Neuron (in vitro differentiated cells): ENCODE results near the gene TUBA3D.
"Not testable (repeated sequence)": the region's sequence is repeated elsewhere in the genome, so short reads cannot be mapped to it uniquely, and the experiment has no call there.

ENCODE experiments used
- H2AFZ ChIP-seq: one replicate; pipeline ENCODE4 v1.6.1; 2013; ENCODE audit warnings: low read depth, mild to moderate bottlenecking, inconsistent platforms, low read length, moderate library complexity
- H3K27me3 ChIP-seq: one replicate; pipeline ENCODE4 v1.6.1; 2013; ENCODE audit warnings: low read length; ENCODE audit not compliant: insufficient read depth
- H3K36me3 ChIP-seq: one replicate; pipeline ENCODE4 v1.6.1; 2013; ENCODE audit warnings: low read length; ENCODE audit not compliant: insufficient read depth
- H3K4me1 ChIP-seq: one replicate; pipeline ENCODE4 v1.6.1; 2013; ENCODE audit warnings: low read length; ENCODE audit not compliant: insufficient read depth
- H3K4me3 ChIP-seq: 2 replicates; pipeline ENCODE4 v1.5.1; 2013; ENCODE audit warnings: mild to moderate bottlenecking, low read length, moderate library complexity
- H3K9me3 ChIP-seq: one replicate; pipeline ENCODE4 v1.6.1; 2013; ENCODE audit warnings: low read length

Gene TUBA3D

GRCh38 chr2:131475831-131476230, at the start of gene TUBA3D:
Gene TUBA3D, plus strand, starts transcription at chr2:131476119. Its CDS starts 81 bp downstream, at chr2:131476200.
- Histone ChIP-seq H2AFZ (no peak within 1 kb of the TSS), H3K27me3 (no peaks in the 10 kb centered on the region), H3K9me3 (peaks cover 2% of the 10 kb centered on the region), H3K36me3 (no peaks in the 10 kb centered on the region), H3K4me3 (no peak within 1 kb of the TSS), H3K4me1 (no peaks in the 10 kb centered on the region)

GRCh38 chr2:131426727-131427126, 49.2 kb upstream of the TUBA3D start:
- Histone ChIP-seq H3K36me3 (no peaks in the 10 kb centered on the region), H3K4me1 (no peaks in the 10 kb centered on the region), H3K4me3 (no peak overlapping the region), H3K27me3 (peaks cover 64% of the 10 kb centered on the region), H2AFZ (no peak overlapping the region), H3K9me3 (peaks cover 9% of the 10 kb centered on the region)

- Histone ChIP-seq H3K4me3 (no peak overlapping the region), H3K9me3 (no peaks in the 10 kb centered on the region), H3K4me1 (no peaks in the 10 kb centered on the region), H3K27me3 (peaks cover 38% of the 10 kb centered on the region), H3K36me3 (no peaks in the 10 kb centered on the region), H2AFZ (no peak overlapping the region)
Observed at GRCh38 chr2:131431336-131431735, 44.6 kb upstream of the TUBA3D start.

GRCh38 chr2:131440742-131441468, 35.0 kb upstream of the TUBA3D start:
- H3K4me1 ChIP-seq, H3K27me3 ChIP-seq, H2AFZ ChIP-seq, H3K36me3 ChIP-seq, H3K9me3 ChIP-seq, H3K4me3 ChIP-seq: not testable (repeated sequence)

GRCh38 chr2:131444736-131445514, 31.0 kb upstream of the TUBA3D start:
- H3K4me1 ChIP-seq, H2AFZ ChIP-seq, H3K9me3 ChIP-seq, H3K36me3 ChIP-seq, H3K4me3 ChIP-seq, H3K27me3 ChIP-seq: not testable (repeated sequence)

GRCh38 chr2:131445515-131445797, 30.5 kb upstream of the TUBA3D start:
- H3K4me1 ChIP-seq, H3K36me3 ChIP-seq, H2AFZ ChIP-seq, H3K9me3 ChIP-seq, H3K4me3 ChIP-seq, H3K27me3 ChIP-seq: not testable (repeated sequence)

GRCh38 chr2:131445896-131446295, 30.0 kb upstream of the TUBA3D start:
- H3K4me1 ChIP-seq, result no peaks in the 10 kb centered on the region

GRCh38 chr2:131447981-131448380, 27.9 kb upstream of the TUBA3D start:
- H3K9me3 ChIP-seq, H3K4me1 ChIP-seq, H3K4me3 ChIP-seq, H2AFZ ChIP-seq, H3K27me3 ChIP-seq, H3K36me3 ChIP-seq: not testable (repeated sequence)

More at GRCh38 chr2:131445896-131446295, 30.0 kb upstream of the TUBA3D start:
- Histone ChIP-seq H3K36me3 (no peaks in the 10 kb centered on the region), H3K4me3 (no peak overlapping the region), H3K9me3 (no peaks in the 10 kb centered on the region), H2AFZ (no peak overlapping the region), H3K27me3 (no peaks in the 10 kb centered on the region)

GRCh38 chr2:131451265-131451949, 24.5 kb upstream of the TUBA3D start:
- H2AFZ ChIP-seq, result peak overlapping the region; percentile 16
- H3K4me1 ChIP-seq, H3K27me3 ChIP-seq, H3K36me3 ChIP-seq, H3K4me3 ChIP-seq, H3K9me3 ChIP-seq: not testable (repeated sequence)

GRCh38 chr2:131454914-131455313, 21.0 kb upstream of the TUBA3D start:
- not testable (repeated sequence) for H3K9me3 ChIP-seq, H3K27me3 ChIP-seq, H3K4me1 ChIP-seq, H3K36me3 ChIP-seq, H3K4me3 ChIP-seq, H2AFZ ChIP-seq

- not testable (repeated sequence) for H3K36me3 ChIP-seq, H3K4me1 ChIP-seq, H3K4me3 ChIP-seq, H3K9me3 ChIP-seq, H3K27me3 ChIP-seq, H2AFZ ChIP-seq
Observed at GRCh38 chr2:131467722-131468121, 8.2 kb upstream of the TUBA3D start.

GRCh38 chr2:131470944-131471343, 5.0 kb upstream of the TUBA3D start:
- H3K4me3 ChIP-seq, H3K9me3 ChIP-seq, H2AFZ ChIP-seq, H3K36me3 ChIP-seq, H3K4me1 ChIP-seq, H3K27me3 ChIP-seq: not testable (repeated sequence)

- not testable (repeated sequence) for H3K4me1 ChIP-seq, H2AFZ ChIP-seq, H3K36me3 ChIP-seq, H3K27me3 ChIP-seq, H3K4me3 ChIP-seq, H3K9me3 ChIP-seq
Observed at GRCh38 chr2:131471624-131472023, 4.3 kb upstream of the TUBA3D start.
